Activated naive CD4-positive, alpha-beta T cell treated with anti-CD3 and anti-CD28 coated beads, Interleukin-2, amount 10 ng/mL, durations not matched to agents 7 days and 5 days (primary cell): Measurements from ENCODE around the gene CLTB.
A peak's percentile ranks its signal among the peaks of the same experiment; 100 is the strongest.

ENCODE experiments used
- CTCF ChIA-PET: fragments of 350-600 bp; sonication (Branson Sonifier 250); formaldehyde crosslinking; loops from one replicate; lab custom pipeline; 2021; ENCODE audit warnings: antibody characterized with exemption; lab: Charles Lee
- DNase-seq: peaks from one replicate; pipeline ENCODE4 v3.0.0-alpha.2; 2020
- H3K27ac Mint-ChIP-seq: one replicate; pipeline ENCODE4 v1.8.0; 2021; ENCODE audit warnings: mild to moderate bottlenecking, moderate library complexity, mixed read lengths
- H3K27me3 Mint-ChIP-seq: one replicate; pipeline ENCODE4 v1.8.0; 2021; ENCODE audit warnings: mild to moderate bottlenecking, mixed read lengths
- H3K36me3 Mint-ChIP-seq: one replicate; pipeline ENCODE4 v1.8.0; 2021; ENCODE audit warnings: mixed read lengths
- H3K4me1 Mint-ChIP-seq: one replicate; pipeline ENCODE4 v1.8.0; 2021; ENCODE audit warnings: mixed read lengths
- H3K4me3 Mint-ChIP-seq: one replicate; pipeline ENCODE4 v1.8.0; 2021; ENCODE audit warnings: mild to moderate bottlenecking, moderate library complexity, mixed read lengths
- H3K9me3 Mint-ChIP-seq: one replicate; pipeline ENCODE4 v1.8.0; 2021; ENCODE audit warnings: mixed read lengths

CLTB gene

GRCh38 chr5:176371621-176372539 is 44.5 kb downstream of the CLTB start:
- CTCF ChIA-PET, result no interaction called here
- Mint-ChIP-seq H3K27me3 (no peaks in the 10 kb centered on the region), H3K4me3 (no peak overlapping the region), H3K9me3 (no peaks in the 10 kb centered on the region), H3K36me3 (peaks cover 13% of the 10 kb centered on the region), H3K4me1 (peaks cover 11% of the 10 kb centered on the region), H3K27ac (no peak overlapping the region)
- DNase-seq, result no peak

GRCh38 chr5:176369934-176370711 is 46.2 kb downstream of the CLTB start:
- CTCF ChIA-PET, result no interaction called here
- Mint-ChIP-seq H3K27me3 (no peaks in the 10 kb centered on the region), H3K36me3 (peaks cover 17% of the 10 kb centered on the region), H3K4me3 (no peak overlapping the region), H3K27ac (no peak overlapping the region), H3K4me1 (peaks cover 15% of the 10 kb centered on the region), H3K9me3 (no peaks in the 10 kb centered on the region)
- DNase-seq, result no peak

- H3K36me3 Mint-ChIP-seq, result peaks cover 17% of the 10 kb centered on the region
- H3K27me3 Mint-ChIP-seq, result no peaks in the 10 kb centered on the region
- peaks cover 22% of the 10 kb centered on the region for H3K4me1 Mint-ChIP-seq
- no peak for DNase-seq
- no peak overlapping the region for H3K27ac Mint-ChIP-seq
- no peak overlapping the region for H3K4me3 Mint-ChIP-seq
- CTCF ChIA-PET, result no interaction called here
- no peaks in the 10 kb centered on the region for H3K9me3 Mint-ChIP-seq
Measured at GRCh38 chr5:176368726-176369125, 47.6 kb downstream of the CLTB start.

GRCh38 chr5:176366232-176366894 is 50.0 kb downstream of the CLTB start:
- H3K9me3 Mint-ChIP-seq, result no peaks in the 10 kb centered on the region
- H3K4me3 Mint-ChIP-seq, result peak overlapping the region; percentile 57
- H3K36me3 Mint-ChIP-seq, result peaks cover 17% of the 10 kb centered on the region
- no peak overlapping the region for H3K27ac Mint-ChIP-seq
- peaks cover 36% of the 10 kb centered on the region for H3K4me1 Mint-ChIP-seq
- H3K27me3 Mint-ChIP-seq, result no peaks in the 10 kb centered on the region
- no peak for DNase-seq
- CTCF ChIA-PET, result no interaction called here

GRCh38 chr5:176365351-176366231 is 50.7 kb downstream of the CLTB start, which contains the start of gene ARL10:
TSS of gene ARL10 (plus strand) at chr5:176365487. CDS start at chr5:176365564, 77 bp downstream.
- peak; percentile 70 for DNase-seq
- H3K27ac Mint-ChIP-seq, result peak within 1 kb of the TSS; percentile 24
- H3K4me3 Mint-ChIP-seq, result peak within 1 kb of the TSS; percentile 73
- H3K36me3 Mint-ChIP-seq, result peaks cover 17% of the 10 kb centered on the region
- no peaks in the 10 kb centered on the region for H3K9me3 Mint-ChIP-seq
- H3K27me3 Mint-ChIP-seq, result no peaks in the 10 kb centered on the region
- peaks cover 36% of the 10 kb centered on the region for H3K4me1 Mint-ChIP-seq
- CTCF ChIA-PET, result no interaction called here

GRCh38 chr5:176364765-176365350 is 51.5 kb downstream of the CLTB start:
- H3K9me3 Mint-ChIP-seq, result no peaks in the 10 kb centered on the region
- H3K4me3 Mint-ChIP-seq, result peak overlapping the region; percentile 73
- peaks cover 37% of the 10 kb centered on the region for H3K4me1 Mint-ChIP-seq
- DNase-seq, result no peak
- H3K27ac Mint-ChIP-seq, result peak overlapping the region; percentile 14
- no peaks in the 10 kb centered on the region for H3K27me3 Mint-ChIP-seq
- CTCF ChIA-PET, result no interaction called here
- H3K36me3 Mint-ChIP-seq, result peaks cover 17% of the 10 kb centered on the region

GRCh38 chr5:176362233-176362490 is 54.2 kb downstream of the CLTB start:
- Mint-ChIP-seq H3K27me3 (no peaks in the 10 kb centered on the region), H3K9me3 (no peaks in the 10 kb centered on the region), H3K36me3 (peaks cover 25% of the 10 kb centered on the region), H3K4me3 (peak overlapping the region; percentile 97), H3K4me1 (peaks cover 46% of the 10 kb centered on the region), H3K27ac (peak overlapping the region; percentile 95)
- DNase-seq, result no peak
- CTCF ChIA-PET, result interaction anchor here (0.6 to 1.3 kb wide), 4 partner anchors 23 to 235 kb away, joined by 3 to 4 read pairs (median 3); partner anchors contain the start of gene CLTB

- H3K4me3 Mint-ChIP-seq, result peak within 1 kb of the TSS; percentile 97
- no peaks in the 10 kb centered on the region for H3K27me3 Mint-ChIP-seq
- H3K36me3 Mint-ChIP-seq, result peaks cover 24% of the 10 kb centered on the region
- peak within 1 kb of the TSS; percentile 95 for H3K27ac Mint-ChIP-seq
- CTCF ChIA-PET, result interaction anchor here (0.8 to 1.3 kb wide), 5 partner anchors 24 to 236 kb away, joined by 3 to 4 read pairs (median 3); partner anchors contain the start of gene CLTB
- DNase-seq, result peak; percentile 99
- peaks cover 44% of the 10 kb centered on the region for H3K4me1 Mint-ChIP-seq
- no peaks in the 10 kb centered on the region for H3K9me3 Mint-ChIP-seq
Measured at GRCh38 chr5:176361437-176362232, 54.7 kb downstream of the CLTB start, which contains the start of gene KIAA1191. TSS of gene KIAA1191 (minus strand) at chr5:176361764. CDS start at chr5:176359508, 2,256 bp downstream.

GRCh38 chr5:176360894-176361436 is 55.4 kb downstream of the CLTB start:
- Mint-ChIP-seq H3K27me3 (no peaks in the 10 kb centered on the region), H3K4me3 (peak overlapping the region; percentile 97), H3K27ac (peak overlapping the region; percentile 95), H3K9me3 (no peaks in the 10 kb centered on the region), H3K36me3 (peaks cover 26% of the 10 kb centered on the region), H3K4me1 (peaks cover 44% of the 10 kb centered on the region)
- CTCF ChIA-PET, result interaction anchor here (1.0 to 1.2 kb wide), 3 partner anchors 27 to 126 kb away, joined by 3 read pairs; partner anchors contain the start of genes HIGD2A and NOP16
- peak; percentile 47 for DNase-seq

- CTCF ChIA-PET, result interaction anchor here (1.0 to 1.5 kb wide), 2 partner anchors 28 to 630 kb away, joined by 3 read pairs; partner anchors contain the start of genes HIGD2A and NOP16
- H3K27ac Mint-ChIP-seq, result peak overlapping the region; percentile 54
- H3K27me3 Mint-ChIP-seq, result no peaks in the 10 kb centered on the region
- peaks cover 30% of the 10 kb centered on the region for H3K36me3 Mint-ChIP-seq
- H3K4me1 Mint-ChIP-seq, result peaks cover 43% of the 10 kb centered on the region
- no peak for DNase-seq
- no peaks in the 10 kb centered on the region for H3K9me3 Mint-ChIP-seq
- peak overlapping the region; percentile 69 for H3K4me3 Mint-ChIP-seq
Measured at GRCh38 chr5:176359658-176360057, 56.7 kb downstream of the CLTB start.

- Mint-ChIP-seq H3K4me3 (no peak overlapping the region), H3K36me3 (peaks cover 54% of the 10 kb centered on the region), H3K4me1 (peaks cover 29% of the 10 kb centered on the region), H3K9me3 (no peaks in the 10 kb centered on the region), H3K27me3 (no peaks in the 10 kb centered on the region), H3K27ac (no peak overlapping the region)
- DNase-seq, result no peak
- CTCF ChIA-PET, result interaction anchor here (1.3 kb wide), 1 partner anchor 19 kb away, joined by 3 read pairs; no protein-coding TSS in a partner anchor
Measured at GRCh38 chr5:176356179-176356566, 60.2 kb downstream of the CLTB start.
